Glutamatergic neuron (in vitro differentiated cells): ENCODE data around the gene ZCCHC14. TPM values are rescaled to one million over a fixed set of nuclear protein-coding genes. Genes with fewer than 3 reads are reported as not detected.

ENCODE experiments used
- DNase-seq: peaks from one replicate; pipeline ENCODE4 v3.0.0; 2022
- H3K27ac Mint-ChIP-seq: one replicate; pipeline ENCODE4 v1.8.0; 2020; ENCODE audit warnings: mild to moderate bottlenecking, mixed read lengths, inconsistent platforms; ENCODE audit not compliant: unreplicated experiment
- H3K27me3 Mint-ChIP-seq: one replicate; pipeline ENCODE4 v1.8.0; 2020; ENCODE audit warnings: mild to moderate bottlenecking, moderate library complexity, mixed read lengths, inconsistent platforms; ENCODE audit not compliant: unreplicated experiment
- H3K36me3 Mint-ChIP-seq: one replicate; pipeline ENCODE4 v1.8.0; 2020; ENCODE audit warnings: mild to moderate bottlenecking, mixed read lengths, inconsistent platforms; ENCODE audit not compliant: unreplicated experiment
- H3K4me1 Mint-ChIP-seq: one replicate; pipeline ENCODE4 v1.8.0; 2020; ENCODE audit warnings: mild to moderate bottlenecking, low read depth, mixed read lengths, inconsistent platforms; ENCODE audit not compliant: unreplicated experiment
- H3K4me3 Mint-ChIP-seq: one replicate; pipeline ENCODE4 v1.8.0; 2020; ENCODE audit warnings: mild to moderate bottlenecking, mixed read lengths, inconsistent platforms; ENCODE audit not compliant: unreplicated experiment
- H3K9me3 Mint-ChIP-seq: one replicate; pipeline ENCODE4 v1.8.0; 2020; ENCODE audit warnings: mild to moderate bottlenecking, moderate library complexity, mixed read lengths, inconsistent platforms; ENCODE audit not compliant: unreplicated experiment
- total RNA-seq: library from RNA; stranded (reverse); fragmentation: NEBNext Ultra II Directional; extraction: Animal tissue kit (Norgen Biotek cat#: 25700); gene quantifications from one replicate; pipeline ENCODE4 v1.2.1, GENCODE V29; 2021; ENCODE audit not compliant: unreplicated experiment
- TF ChIP-seq, protein P1 (sequence below): fragments of 200-600 bp; sonication (generic); IDR thresholded peaks from one replicate; pipeline ENCODE4 v1.5.0; 2021; ENCODE audit not compliant: partially characterized antibody, unreplicated experiment

The ZCCHC14 gene
- total RNA-seq, 1 donor from 2014 or later, result 29.2 TPM

DNA sequence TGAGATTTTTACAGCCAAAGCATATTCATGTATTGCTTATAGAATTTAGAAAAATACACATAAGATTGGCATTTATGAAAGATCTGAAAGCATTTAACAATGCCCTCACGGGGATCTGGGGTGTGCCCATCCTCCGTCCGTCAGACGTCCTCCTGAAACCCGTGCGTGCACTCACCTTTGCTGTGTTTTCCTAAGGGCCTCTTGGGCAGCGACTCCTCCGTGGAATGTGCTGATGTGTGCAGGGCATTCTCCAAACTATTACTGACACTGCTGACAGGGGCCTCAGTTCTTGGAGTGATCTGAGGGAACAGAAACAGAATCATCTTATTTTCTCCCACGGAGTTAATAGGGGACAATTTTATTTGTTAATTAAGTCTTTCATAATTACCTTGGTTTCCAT is 33.0 kb downstream of the ZCCHC14 start:
- Mint-ChIP-seq H3K4me1 (peaks cover 13% of the 10 kb centered on the region), H3K4me3 (no peak overlapping the region), H3K27me3 (no peaks in the 10 kb centered on the region), H3K36me3 (no peaks in the 10 kb centered on the region), H3K27ac (no peak overlapping the region), H3K9me3 (peaks cover 2% of the 10 kb centered on the region)
- no peak for DNase-seq
- TF ChIP-seq, protein P1, sequence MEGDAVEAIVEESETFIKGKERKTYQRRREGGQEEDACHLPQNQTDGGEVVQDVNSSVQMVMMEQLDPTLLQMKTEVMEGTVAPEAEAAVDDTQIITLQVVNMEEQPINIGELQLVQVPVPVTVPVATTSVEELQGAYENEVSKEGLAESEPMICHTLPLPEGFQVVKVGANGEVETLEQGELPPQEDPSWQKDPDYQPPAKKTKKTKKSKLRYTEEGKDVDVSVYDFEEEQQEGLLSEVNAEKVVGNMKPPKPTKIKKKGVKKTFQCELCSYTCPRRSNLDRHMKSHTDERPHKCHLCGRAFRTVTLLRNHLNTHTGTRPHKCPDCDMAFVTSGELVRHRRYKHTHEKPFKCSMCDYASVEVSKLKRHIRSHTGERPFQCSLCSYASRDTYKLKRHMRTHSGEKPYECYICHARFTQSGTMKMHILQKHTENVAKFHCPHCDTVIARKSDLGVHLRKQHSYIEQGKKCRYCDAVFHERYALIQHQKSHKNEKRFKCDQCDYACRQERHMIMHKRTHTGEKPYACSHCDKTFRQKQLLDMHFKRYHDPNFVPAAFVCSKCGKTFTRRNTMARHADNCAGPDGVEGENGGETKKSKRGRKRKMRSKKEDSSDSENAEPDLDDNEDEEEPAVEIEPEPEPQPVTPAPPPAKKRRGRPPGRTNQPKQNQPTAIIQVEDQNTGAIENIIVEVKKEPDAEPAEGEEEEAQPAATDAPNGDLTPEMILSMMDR, result no peak

DNA sequence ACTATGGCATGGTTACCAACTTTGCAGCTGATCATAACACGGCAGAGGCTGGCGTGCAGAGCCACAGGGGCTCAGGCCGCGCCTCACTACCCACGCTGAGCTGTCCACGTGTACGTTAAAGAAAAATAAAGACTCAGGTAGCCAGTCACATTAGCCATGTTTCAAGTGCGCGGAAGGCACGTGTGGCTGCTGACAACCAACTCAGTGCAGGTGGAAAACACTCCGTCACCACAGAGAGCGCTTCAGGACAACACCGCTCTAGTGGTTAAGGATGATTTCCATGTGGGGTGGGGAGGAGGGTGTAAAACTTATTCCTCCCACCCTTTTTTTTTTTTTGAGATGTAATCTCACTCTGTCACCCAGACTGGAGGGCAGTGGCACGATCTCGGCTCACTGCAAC is 33.8 kb downstream of the ZCCHC14 start:
- Mint-ChIP-seq H3K27me3 (no peaks in the 10 kb centered on the region), H3K36me3 (no peaks in the 10 kb centered on the region), H3K27ac (no peak overlapping the region), H3K4me1 (peaks cover 7% of the 10 kb centered on the region), H3K9me3 (no peaks in the 10 kb centered on the region), H3K4me3 (no peak overlapping the region)
- DNase-seq, result no peak
- TF ChIP-seq, protein P1, result no peak

DNA sequence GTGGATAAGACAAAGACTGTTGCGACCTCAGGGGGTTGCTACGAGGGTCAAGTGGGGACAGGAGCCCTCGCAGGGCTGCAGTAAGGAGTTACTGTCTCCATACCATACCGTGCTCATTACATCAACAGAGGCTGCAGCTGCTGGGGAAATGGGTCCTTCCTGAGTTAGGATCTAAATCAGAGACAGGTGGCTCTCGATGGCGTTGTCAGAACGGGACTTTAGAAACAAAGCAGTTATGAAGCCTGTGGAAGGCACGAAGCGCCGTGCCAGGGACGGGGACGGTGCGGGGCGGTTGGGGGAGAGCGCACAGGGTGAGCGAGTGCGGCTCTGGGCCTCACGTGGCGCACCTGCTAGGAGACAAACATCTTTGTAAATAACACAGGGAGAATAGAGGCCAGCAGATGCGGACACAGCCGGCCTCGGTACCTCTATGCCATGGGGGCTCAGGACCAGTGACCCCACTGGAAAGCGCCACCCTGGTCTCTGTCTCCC is 34.4 kb downstream of the ZCCHC14 start:
- H3K27ac Mint-ChIP-seq, result no peak overlapping the region
- no peaks in the 10 kb centered on the region for H3K27me3 Mint-ChIP-seq
- H3K4me1 Mint-ChIP-seq, result peaks cover 9% of the 10 kb centered on the region
- TF ChIP-seq, protein P1, result no peak
- no peak for DNase-seq
- H3K36me3 Mint-ChIP-seq, result no peaks in the 10 kb centered on the region
- H3K9me3 Mint-ChIP-seq, result no peaks in the 10 kb centered on the region
- H3K4me3 Mint-ChIP-seq, result no peak overlapping the region

DNA sequence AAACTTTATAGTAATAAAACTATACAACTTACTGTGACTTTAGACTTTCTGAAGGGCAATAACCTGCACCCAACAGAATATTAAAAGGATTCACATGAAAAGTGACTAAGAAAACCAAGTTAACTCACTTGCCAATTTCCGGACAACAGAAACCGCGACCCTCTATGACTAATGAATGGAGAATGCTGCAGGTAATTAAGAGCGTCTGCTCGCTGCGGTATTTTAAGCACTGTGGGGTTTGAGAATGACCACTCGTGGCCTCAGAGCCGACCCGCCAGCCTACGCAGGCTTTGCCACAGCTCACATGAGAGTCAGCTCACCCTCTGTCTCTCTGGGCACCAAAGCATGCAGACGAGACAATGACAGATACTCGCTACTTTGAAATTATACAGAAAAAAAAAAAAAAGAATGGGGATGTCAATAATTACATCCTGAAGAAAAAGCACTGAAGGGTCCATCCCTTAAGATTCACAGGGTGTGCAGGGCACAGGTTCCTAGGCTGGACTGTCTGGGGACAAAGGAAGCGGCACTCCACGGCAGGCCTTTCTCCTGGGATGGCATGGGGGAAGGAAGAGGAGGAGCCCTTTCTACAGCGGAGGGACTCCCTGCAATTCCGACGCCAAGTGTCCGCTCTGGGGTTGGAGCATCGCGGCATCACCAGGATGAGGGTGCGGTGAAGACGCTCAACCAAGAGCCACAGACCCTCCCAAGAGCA is 35.0 kb downstream of the ZCCHC14 start:
- peaks cover under 1% of the 10 kb centered on the region for H3K9me3 Mint-ChIP-seq
- no peaks in the 10 kb centered on the region for H3K36me3 Mint-ChIP-seq
- no peak for DNase-seq
- peak overlapping the region; percentile 22 for H3K27ac Mint-ChIP-seq
- H3K27me3 Mint-ChIP-seq, result no peaks in the 10 kb centered on the region
- H3K4me3 Mint-ChIP-seq, result no peak overlapping the region
- peaks cover 15% of the 10 kb centered on the region for H3K4me1 Mint-ChIP-seq
- TF ChIP-seq, protein P1, result no peak

DNA sequence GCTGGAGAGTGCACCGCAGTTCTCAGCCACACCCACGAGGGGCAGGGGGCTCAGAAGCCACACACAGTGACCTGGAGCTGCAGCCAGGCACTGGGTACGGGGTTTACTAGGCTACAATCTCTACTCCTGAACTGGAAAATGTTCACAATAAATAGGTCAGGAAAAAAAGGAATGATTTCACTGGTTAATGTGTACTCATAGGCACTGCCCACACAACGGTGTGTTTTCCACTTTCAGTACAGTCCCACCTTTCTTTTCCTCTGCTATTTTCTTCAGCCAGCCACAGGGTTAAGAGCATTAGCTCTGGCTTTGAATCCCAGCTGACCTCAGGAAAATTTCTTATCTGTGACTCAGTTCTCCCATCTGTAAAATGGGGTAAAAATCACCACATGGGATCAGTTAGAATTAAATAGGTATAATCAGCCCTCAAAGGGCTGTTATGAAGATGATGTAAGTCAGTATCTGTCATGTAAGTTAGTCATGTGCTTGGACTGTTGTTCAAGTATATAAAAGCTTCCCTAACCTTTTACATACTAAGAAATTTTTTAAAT is 35.7 kb downstream of the ZCCHC14 start:
- TF ChIP-seq, protein P1, result no peak
- peaks cover 2% of the 10 kb centered on the region for H3K9me3 Mint-ChIP-seq
- peaks cover 21% of the 10 kb centered on the region for H3K4me1 Mint-ChIP-seq
- no peak overlapping the region for H3K27ac Mint-ChIP-seq
- no peaks in the 10 kb centered on the region for H3K36me3 Mint-ChIP-seq
- no peak for DNase-seq
- H3K4me3 Mint-ChIP-seq, result no peak overlapping the region
- H3K27me3 Mint-ChIP-seq, result no peaks in the 10 kb centered on the region
